ENCODE measurements around the gene FAR2. TPM values are rescaled to one million over a fixed set of nuclear protein-coding genes. Genes with fewer than 3 reads are reported as not detected.

The FAR2 gene
- total RNA-seq, 2 experiments from 2014 or later = 0.73 TPM; not detected in 1

DNA sequence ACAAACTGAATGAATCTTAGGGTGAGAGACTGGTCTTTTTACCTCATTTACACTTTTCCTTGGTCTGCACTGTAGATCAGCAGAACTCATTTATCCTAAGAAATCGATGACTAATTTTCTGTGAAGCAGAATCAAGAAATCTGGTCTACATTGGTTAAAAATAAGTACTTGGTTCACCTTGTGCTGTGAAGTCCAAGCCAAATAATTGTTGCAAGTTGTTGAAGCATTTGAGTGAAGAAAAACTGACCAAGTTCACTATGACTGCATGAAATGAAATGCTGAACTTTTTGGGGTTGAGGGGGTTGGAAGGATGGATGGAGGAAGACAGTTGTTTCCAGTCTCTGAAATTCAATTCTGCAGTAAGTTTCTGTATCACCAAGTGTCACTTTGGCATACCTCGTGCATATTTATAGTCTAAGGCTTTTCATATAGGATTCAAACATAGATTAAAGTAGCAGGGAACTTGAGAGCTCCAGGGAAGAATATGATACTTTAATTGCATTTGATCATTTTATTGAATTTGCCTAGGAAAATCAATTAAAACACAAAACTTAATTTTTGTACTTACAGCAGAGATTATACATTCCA is 75.0 kb downstream of the FAR2 start:
- no peak overlapping the region for H3K27ac ChIP-seq (ENCODE audit: low read depth, low read length, poor library complexity, severe bottlenecking)
- no peak for DNase-seq (ENCODE audit: low spot score)
- no peaks in the 10 kb centered on the region for H3K36me3 ChIP-seq (ENCODE audit: insufficient read depth, low read length)
- TF ChIP-seq, protein P1, sequence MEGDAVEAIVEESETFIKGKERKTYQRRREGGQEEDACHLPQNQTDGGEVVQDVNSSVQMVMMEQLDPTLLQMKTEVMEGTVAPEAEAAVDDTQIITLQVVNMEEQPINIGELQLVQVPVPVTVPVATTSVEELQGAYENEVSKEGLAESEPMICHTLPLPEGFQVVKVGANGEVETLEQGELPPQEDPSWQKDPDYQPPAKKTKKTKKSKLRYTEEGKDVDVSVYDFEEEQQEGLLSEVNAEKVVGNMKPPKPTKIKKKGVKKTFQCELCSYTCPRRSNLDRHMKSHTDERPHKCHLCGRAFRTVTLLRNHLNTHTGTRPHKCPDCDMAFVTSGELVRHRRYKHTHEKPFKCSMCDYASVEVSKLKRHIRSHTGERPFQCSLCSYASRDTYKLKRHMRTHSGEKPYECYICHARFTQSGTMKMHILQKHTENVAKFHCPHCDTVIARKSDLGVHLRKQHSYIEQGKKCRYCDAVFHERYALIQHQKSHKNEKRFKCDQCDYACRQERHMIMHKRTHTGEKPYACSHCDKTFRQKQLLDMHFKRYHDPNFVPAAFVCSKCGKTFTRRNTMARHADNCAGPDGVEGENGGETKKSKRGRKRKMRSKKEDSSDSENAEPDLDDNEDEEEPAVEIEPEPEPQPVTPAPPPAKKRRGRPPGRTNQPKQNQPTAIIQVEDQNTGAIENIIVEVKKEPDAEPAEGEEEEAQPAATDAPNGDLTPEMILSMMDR (conservative IDR thresholded peaks at IDR 0.05; ENCODE audit: low read length) = no peak
- TF ChIP-seq EZH2phosphoT487 (IDR thresholded peaks at IDR 0.05; ENCODE audit: borderline replicate concordance, low read depth, low read length) = no peak
- H2AFZ ChIP-seq (ENCODE audit: low read length) = no peak overlapping the region
- intact Hi-C loops (cut with micrococcal nuclease; ENCODE audit: unreplicated experiment) = no loop called here
- H3K9me2 ChIP-seq (ENCODE audit: insufficient read depth, low read length) = no peaks in the 10 kb centered on the region
- H3K4me3 ChIP-seq (ENCODE audit: low read depth, low read length, poor library complexity, severe bottlenecking) = no peak overlapping the region
- no peaks in the 10 kb centered on the region for H3K79me2 ChIP-seq (ENCODE audit: insufficient read depth, low read depth, low read length)
- H3K4me2 ChIP-seq (ENCODE audit: low read length) = no peak overlapping the region
- BruUV-seq (replicated peaks) = no TSS peak
- H3K4me1 ChIP-seq (ENCODE audit: insufficient read depth, low read length, poor library complexity, severe bottlenecking) = no peaks in the 10 kb centered on the region
- POLR2A ChIA-PET = no interaction called here
- H3K9me3 ChIP-seq (ENCODE audit: low read length) = no peaks in the 10 kb centered on the region
- CTCF ChIA-PET (ENCODE audit: unreplicated experiment) = no interaction called here
- no peaks in the 10 kb centered on the region for H4K20me1 ChIP-seq (ENCODE audit: insufficient read depth, low read length)

DNA sequence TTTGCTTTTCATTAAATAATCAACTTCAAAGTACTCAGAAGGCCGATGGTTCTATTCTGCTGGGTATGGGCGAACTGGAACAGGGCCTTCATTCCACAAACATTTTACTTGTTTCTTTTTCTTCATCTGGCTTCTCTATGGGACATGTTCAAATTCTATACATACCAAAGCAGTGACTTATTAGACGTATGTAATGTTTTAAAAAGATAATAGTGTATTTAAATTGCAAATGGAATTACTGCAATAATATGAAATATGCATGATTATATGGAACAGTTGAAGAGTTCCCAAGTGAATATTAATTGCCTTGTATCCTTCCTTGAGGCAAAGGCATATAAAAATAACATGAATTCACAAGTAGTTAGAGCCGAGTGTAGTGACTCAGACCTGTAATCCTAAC is 75.5 kb downstream of the FAR2 start:
- no peak overlapping the region for H3K27ac ChIP-seq (ENCODE audit: low read depth, low read length, poor library complexity, severe bottlenecking)
- intact Hi-C loops (cut with micrococcal nuclease; ENCODE audit: unreplicated experiment) = no loop called here
- no peak overlapping the region for H3K4me3 ChIP-seq (ENCODE audit: low read depth, low read length, poor library complexity, severe bottlenecking)
- no peaks in the 10 kb centered on the region for H3K9me3 ChIP-seq (ENCODE audit: low read length)
- H3K36me3 ChIP-seq (ENCODE audit: insufficient read depth, low read length) = no peaks in the 10 kb centered on the region
- TF ChIP-seq, protein P1 (conservative IDR thresholded peaks at IDR 0.05; ENCODE audit: low read length) = no peak
- no peak for TF ChIP-seq EZH2phosphoT487 (IDR thresholded peaks at IDR 0.05; ENCODE audit: borderline replicate concordance, low read depth, low read length)
- BruUV-seq (replicated peaks) = no TSS peak
- no peaks in the 10 kb centered on the region for H3K9me2 ChIP-seq (ENCODE audit: insufficient read depth, low read length)
- H3K4me2 ChIP-seq (ENCODE audit: low read length) = no peak overlapping the region
- H3K79me2 ChIP-seq (ENCODE audit: insufficient read depth, low read depth, low read length) = no peaks in the 10 kb centered on the region
- POLR2A ChIA-PET = no interaction called here
- no peak overlapping the region for H2AFZ ChIP-seq (ENCODE audit: low read length)
- CTCF ChIA-PET (ENCODE audit: unreplicated experiment) = no interaction called here
- DNase-seq (ENCODE audit: low spot score) = no peak
- H4K20me1 ChIP-seq (ENCODE audit: insufficient read depth, low read length) = no peaks in the 10 kb centered on the region
- no peaks in the 10 kb centered on the region for H3K4me1 ChIP-seq (ENCODE audit: insufficient read depth, low read length, poor library complexity, severe bottlenecking)

DNA sequence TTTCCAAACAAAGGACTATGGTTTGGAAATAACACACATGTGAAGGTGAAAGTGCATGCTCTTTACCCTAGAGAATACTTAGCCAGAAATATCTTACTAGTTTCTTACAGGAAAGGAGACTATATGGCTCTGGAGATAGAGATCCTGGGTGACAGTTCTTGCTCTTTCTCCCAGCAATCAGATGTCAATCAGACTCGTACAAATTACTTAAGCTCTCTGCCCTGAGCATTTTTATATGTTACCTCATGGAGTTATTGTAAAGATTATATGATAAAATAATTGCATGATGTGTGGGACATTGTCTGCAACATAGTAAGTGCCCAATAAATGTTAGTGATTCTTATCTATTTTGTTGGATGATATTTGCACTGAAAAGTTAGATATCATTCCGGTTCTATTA is 76.8 kb downstream of the FAR2 start:
- DNase-seq (ENCODE audit: low spot score) = no peak
- H3K4me2 ChIP-seq (ENCODE audit: low read length) = no peak overlapping the region
- BruUV-seq (replicated peaks) = no TSS peak
- no peaks in the 10 kb centered on the region for H3K79me2 ChIP-seq (ENCODE audit: insufficient read depth, low read depth, low read length)
- no peaks in the 10 kb centered on the region for H3K4me1 ChIP-seq (ENCODE audit: insufficient read depth, low read length, poor library complexity, severe bottlenecking)
- H3K4me3 ChIP-seq (ENCODE audit: low read depth, low read length, poor library complexity, severe bottlenecking) = no peak overlapping the region
- H4K20me1 ChIP-seq (ENCODE audit: insufficient read depth, low read length) = no peaks in the 10 kb centered on the region
- H3K9me2 ChIP-seq (ENCODE audit: insufficient read depth, low read length) = no peaks in the 10 kb centered on the region
- CTCF ChIA-PET (ENCODE audit: unreplicated experiment) = no interaction called here
- no peaks in the 10 kb centered on the region for H3K9me3 ChIP-seq (ENCODE audit: low read length)
- intact Hi-C loops (cut with micrococcal nuclease; ENCODE audit: unreplicated experiment) = no loop called here
- H2AFZ ChIP-seq (ENCODE audit: low read length) = no peak overlapping the region
- H3K36me3 ChIP-seq (ENCODE audit: insufficient read depth, low read length) = no peaks in the 10 kb centered on the region
- TF ChIP-seq EZH2phosphoT487 (IDR thresholded peaks at IDR 0.05; ENCODE audit: borderline replicate concordance, low read depth, low read length) = no peak
- TF ChIP-seq, protein P1 (conservative IDR thresholded peaks at IDR 0.05; ENCODE audit: low read length) = no peak
- POLR2A ChIA-PET = no interaction called here
- no peak overlapping the region for H3K27ac ChIP-seq (ENCODE audit: low read depth, low read length, poor library complexity, severe bottlenecking)
